HEK293 (cell line): ENCODE measurements around the gene C14orf93.
A peak's percentile ranks its signal among the peaks of the same experiment; 100 is the strongest.

Source experiments
- BCL11B ChIP-seq: fragments of 450-650 bp; formaldehyde crosslinking; IDR thresholded peaks from 2 replicates; pipeline ENCODE4 v1.5.1; 2016; ENCODE audit warnings: low read depth, missing biosample characterization, missing genetic modification characterization
- KLF16 ChIP-seq: fragments of 450-650 bp; formaldehyde crosslinking; IDR thresholded peaks from 2 replicates; pipeline ENCODE4 v1.5.1; 2017; ENCODE audit warnings: missing biosample characterization, missing genetic modification characterization
- PRDM1 ChIP-seq: fragments of 450-650 bp; formaldehyde crosslinking; IDR thresholded peaks from 2 replicates; pipeline ENCODE4; 2016; ENCODE audit warnings: missing biosample characterization, missing genetic modification characterization
- SCRT2 ChIP-seq: fragments of 450-650 bp; formaldehyde crosslinking; IDR thresholded peaks from 2 replicates; pipeline ENCODE4 v1.5.1; 2016; ENCODE audit warnings: missing biosample characterization, missing genetic modification characterization
- SP7 ChIP-seq: fragments of 450-650 bp; formaldehyde crosslinking; IDR thresholded peaks from 2 replicates; pipeline ENCODE4 v1.5.1; 2016; ENCODE audit warnings: missing biosample characterization, missing genetic modification characterization
- ZBTB17 ChIP-seq: fragments of 450-650 bp; formaldehyde crosslinking; IDR thresholded peaks from 2 replicates; pipeline ENCODE4 v1.5.1; 2016; ENCODE audit warnings: missing biosample characterization, missing genetic modification characterization
- ZBTB49 ChIP-seq: fragments of 450-650 bp; formaldehyde crosslinking; IDR thresholded peaks from 2 replicates; pipeline ENCODE4 v1.5.1; 2016; ENCODE audit warnings: missing biosample characterization, missing genetic modification characterization, low read depth
- ZFHX2 ChIP-seq: fragments of 450-650 bp; formaldehyde crosslinking; conservative IDR thresholded peaks from 2 replicates; pipeline ENCODE4 v1.5.1; 2016; ENCODE audit warnings: missing biosample characterization, missing genetic modification characterization
- ZNF133 ChIP-seq: fragments of 450-650 bp; formaldehyde crosslinking; IDR thresholded peaks from 2 replicates; pipeline ENCODE4 v1.5.1; 2016; ENCODE audit warnings: missing biosample characterization, missing genetic modification characterization
- ZNF148 ChIP-seq: fragments of 450-650 bp; formaldehyde crosslinking; IDR thresholded peaks from 2 replicates; pipeline ENCODE4 v1.5.0; 2017; ENCODE audit warnings: missing biosample characterization, missing genetic modification characterization, borderline replicate concordance
- ZNF248 ChIP-seq: fragments of 450-650 bp; formaldehyde crosslinking; IDR thresholded peaks from 2 replicates; pipeline ENCODE4 v1.5.1; 2017; ENCODE audit warnings: missing biosample characterization, missing genetic modification characterization
- ZNF324 ChIP-seq: fragments of 450-650 bp; formaldehyde crosslinking; IDR thresholded peaks from 2 replicates; pipeline ENCODE4 v1.5.1; 2016; ENCODE audit warnings: missing biosample characterization, missing genetic modification characterization
- ZNF350 ChIP-seq: fragments of 450-650 bp; formaldehyde crosslinking; IDR thresholded peaks from 2 replicates; pipeline ENCODE4 v1.5.0; 2017; ENCODE audit warnings: missing biosample characterization, mild to moderate bottlenecking, missing genetic modification characterization
- ZNF514 ChIP-seq: fragments of 450-650 bp; formaldehyde crosslinking; IDR thresholded peaks from 2 replicates; pipeline ENCODE4 v1.5.1; 2016; ENCODE audit warnings: missing biosample characterization, missing genetic modification characterization
- ZNF600 ChIP-seq: fragments of 450-650 bp; formaldehyde crosslinking; IDR thresholded peaks from 2 replicates; pipeline ENCODE4 v1.5.1; 2016; ENCODE audit warnings: missing biosample characterization, missing genetic modification characterization
- ZNF629 ChIP-seq: fragments of 450-650 bp; formaldehyde crosslinking; IDR thresholded peaks from 2 replicates; pipeline ENCODE4 v1.5.1; 2017; ENCODE audit warnings: missing biosample characterization, missing genetic modification characterization
- ZNF645 ChIP-seq: fragments of 450-650 bp; formaldehyde crosslinking; IDR thresholded peaks from 2 replicates; pipeline ENCODE4; 2016; ENCODE audit warnings: missing biosample characterization, missing genetic modification characterization
- ZNF692 ChIP-seq: fragments of 450-650 bp; formaldehyde crosslinking; IDR thresholded peaks from 2 replicates; pipeline ENCODE4 v1.5.1; 2016; ENCODE audit warnings: missing biosample characterization, missing genetic modification characterization

The C14orf93 gene

GRCh38 chr14:22996768-22997654 lies 12.9 kb downstream of the C14orf93 start (continued):
- TF ChIP-seq ZNF692 (tag by site-specific recombination) (0 out of 2 replicates have a peak, but pooled peaks have one; percentile 57), ZNF324 (tag by site-specific recombination) (peak; percentile 55), ZNF350 (tag by site-specific recombination) (no peak), KLF16 (tag by site-specific recombination) (peak; percentile 74), ZNF148 (tag by site-specific recombination) (0 out of 2 replicates have a peak, but pooled peaks have one; percentile 21), ZNF514 (tag by site-specific recombination) (no peak), ZNF600 (peak; percentile 83), SCRT2 (tag by site-specific recombination) (peak; percentile 70), PRDM1 (0 out of 2 replicates have a peak, but pooled peaks have one; percentile 35), BCL11B (tag by site-specific recombination) (0 out of 2 replicates have a peak, but pooled peaks have one; percentile 80), ZBTB17 (tag by site-specific recombination) (peak; percentile 47), ZNF248 (tag by site-specific recombination) (0 out of 2 replicates have a peak, but pooled peaks have one; percentile 46), ZFHX2 (tag by site-specific recombination) (peak; percentile 99), ZNF629 (tag by site-specific recombination) (0 out of 2 replicates have a peak, but pooled peaks have one; percentile 28), ZBTB49 (tag by site-specific recombination) (no peak), ZNF133 (tag by site-specific recombination) (no peak), SP7 (peak; percentile 49; the same call in 1 of the 2 replicates), ZNF645 (tag by site-specific recombination) (no peak)
